Measurements from ENCODE around the gene TOP3A.

The TOP3A gene

DNA sequence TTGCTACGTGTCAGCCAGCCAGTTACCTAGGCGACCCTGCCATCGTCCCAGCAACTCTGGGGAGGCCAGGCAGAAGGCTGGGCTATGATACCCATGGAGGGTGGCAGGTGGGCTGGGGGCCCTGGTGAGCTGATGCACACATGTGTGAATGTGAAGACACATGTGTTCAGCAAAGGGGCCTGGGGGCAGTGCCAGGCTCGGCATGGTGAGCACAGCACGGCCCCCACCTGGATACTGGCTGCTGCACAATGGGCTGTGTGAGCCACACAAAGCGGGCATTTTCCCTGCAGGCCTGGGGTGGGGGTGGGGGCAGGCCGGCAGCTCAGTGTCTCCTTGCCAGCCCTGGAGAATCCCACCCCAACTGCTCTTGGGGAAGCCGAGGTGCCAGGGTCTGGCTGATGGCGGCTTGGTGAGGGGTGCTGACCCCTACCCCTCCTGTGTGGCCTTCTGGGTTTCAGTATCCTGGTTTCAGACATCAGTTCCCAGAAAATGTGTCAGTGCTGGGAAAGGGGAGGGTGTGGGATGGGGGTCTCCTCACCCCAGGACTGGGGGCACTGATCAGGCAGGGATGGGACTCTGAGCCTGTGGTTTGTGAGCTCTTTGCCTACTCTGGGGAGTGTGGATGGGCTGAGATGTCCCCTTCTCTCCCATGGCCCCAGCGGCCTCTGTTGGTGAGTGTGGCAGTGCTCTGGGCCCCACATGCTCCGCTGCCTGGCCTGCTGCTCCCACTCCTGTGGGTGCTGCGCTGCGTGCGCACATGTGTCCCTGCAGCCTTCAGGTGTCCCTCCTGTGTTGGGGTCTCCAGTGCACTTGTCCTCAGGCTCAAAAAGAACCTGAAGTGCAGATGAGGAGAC, 84.3 kb downstream of the TOP3A start:
- no peak for DNase-seq

DNA sequence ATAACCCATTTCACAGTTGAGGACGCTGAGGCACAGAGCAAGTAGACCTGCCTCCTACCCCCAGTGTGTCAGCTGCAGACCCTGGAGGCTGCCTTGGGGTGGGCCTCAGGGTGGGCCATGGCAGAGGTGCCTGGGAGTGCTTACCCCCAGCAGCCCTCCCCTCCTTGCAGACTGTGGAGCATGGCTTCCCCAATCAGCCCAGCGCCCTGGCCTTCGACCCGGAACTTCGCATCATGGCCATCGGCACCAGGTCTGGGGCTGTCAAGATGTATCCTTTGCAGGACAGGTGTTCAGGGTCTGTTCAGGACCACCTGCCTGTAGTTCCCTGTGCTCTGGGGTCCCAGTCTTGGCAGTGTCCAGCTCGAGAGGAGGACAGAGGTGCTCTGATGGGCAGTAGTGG, 85.0 kb downstream of the TOP3A start:
- DNase-seq, result no peak

DNA sequence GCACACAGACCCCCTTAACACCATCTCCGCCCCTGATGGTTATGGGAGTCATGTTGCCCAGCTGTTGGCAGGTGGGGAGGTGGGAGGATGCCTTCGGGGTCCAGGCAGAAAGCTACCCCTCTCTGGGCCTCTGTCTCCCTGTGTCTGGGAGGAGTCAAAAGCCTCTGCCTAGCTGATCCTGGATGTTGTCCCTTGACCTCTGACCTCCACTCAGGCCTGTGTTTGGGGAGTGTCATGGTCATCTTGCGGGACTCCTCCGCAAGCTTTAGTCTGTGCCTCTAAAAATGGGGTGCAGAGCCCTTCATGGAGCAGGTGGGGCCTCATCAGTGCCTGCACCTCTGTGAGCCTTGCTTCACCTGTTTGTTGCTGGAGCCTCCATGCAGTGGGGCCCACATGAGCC, 85.5 kb downstream of the TOP3A start:
- DNase-seq, result no peak

DNA sequence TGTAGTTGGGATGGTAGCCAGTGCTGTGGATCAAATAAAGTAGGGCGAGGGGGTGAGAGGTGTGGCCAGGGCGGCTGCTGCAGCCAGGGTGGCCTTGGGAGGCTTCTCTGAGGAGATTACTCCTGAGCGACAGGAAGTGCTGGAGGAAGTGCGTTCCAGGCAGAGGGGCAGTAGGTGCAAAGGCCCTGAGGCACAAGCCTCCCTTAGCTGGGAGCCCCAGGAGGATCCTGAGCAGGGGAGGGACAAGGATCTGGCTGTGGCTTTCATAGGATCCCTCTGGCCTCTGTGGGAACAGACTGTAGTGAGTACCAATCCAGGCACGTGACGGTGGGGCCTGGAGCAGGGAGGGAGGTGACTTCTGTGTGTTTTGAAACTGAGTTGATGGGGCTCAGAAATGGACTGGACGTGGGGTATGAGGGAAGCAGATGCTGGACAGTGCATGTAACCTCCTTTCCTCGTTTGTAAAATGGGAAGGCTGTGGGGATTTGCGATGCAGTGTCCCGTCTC, 86.6 kb downstream of the TOP3A start:
- no peak for DNase-seq

DNA sequence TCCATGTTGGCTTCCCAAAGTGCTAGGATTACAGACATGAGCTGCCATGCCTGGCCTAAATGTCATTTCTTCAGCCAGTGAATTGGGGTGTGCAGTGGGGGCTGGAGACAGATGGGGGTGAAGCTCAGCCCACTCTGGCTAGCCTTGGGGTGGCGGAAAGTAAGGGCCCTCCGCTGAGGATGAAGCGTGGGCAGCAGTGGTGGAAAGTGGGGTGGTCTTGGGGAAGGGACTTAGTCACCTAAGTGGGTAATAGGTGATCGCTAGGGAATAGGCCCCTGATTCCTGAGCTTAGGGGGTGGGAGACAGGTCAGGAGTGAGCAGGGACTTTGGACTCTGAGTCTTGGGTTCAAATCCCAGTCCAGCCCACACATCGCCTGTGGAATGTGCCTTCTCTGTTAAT, 87.2 kb downstream of the TOP3A start:
- DNase-seq, result no peak

DNA sequence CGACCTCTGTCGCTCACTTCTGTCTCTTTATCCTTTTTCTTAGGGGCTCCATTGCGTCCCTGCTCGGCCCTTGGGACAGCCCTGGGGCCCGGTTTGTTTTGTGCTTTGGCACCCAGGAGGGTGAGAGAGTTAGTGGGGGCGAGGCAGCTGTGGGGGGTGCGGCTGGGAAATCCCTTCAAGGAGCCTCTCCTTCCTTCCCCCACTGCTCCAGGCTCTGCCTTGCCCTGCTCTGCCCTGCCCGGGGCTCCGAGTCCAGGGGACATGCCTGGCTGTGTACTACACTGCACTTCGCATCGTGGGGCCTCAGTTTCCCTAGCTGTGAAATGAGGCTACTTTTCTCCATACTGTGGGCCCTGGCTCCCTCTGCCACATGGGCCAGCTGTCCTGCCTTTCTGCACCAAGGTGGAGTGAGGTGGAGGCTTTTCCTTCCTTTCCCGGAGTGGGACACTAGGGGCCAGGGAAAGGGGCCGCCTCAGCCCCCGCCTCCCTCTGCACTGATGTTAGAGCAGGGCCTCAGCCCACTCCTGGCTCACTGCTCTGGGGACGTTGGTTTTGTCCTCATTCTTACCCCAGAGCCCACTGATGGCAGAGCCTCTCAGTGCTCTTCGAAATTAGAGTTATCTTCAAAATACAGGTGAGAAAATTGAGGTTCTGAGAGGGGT, 88.4 kb downstream of the TOP3A start:
- DNase-seq, result no peak

DNA sequence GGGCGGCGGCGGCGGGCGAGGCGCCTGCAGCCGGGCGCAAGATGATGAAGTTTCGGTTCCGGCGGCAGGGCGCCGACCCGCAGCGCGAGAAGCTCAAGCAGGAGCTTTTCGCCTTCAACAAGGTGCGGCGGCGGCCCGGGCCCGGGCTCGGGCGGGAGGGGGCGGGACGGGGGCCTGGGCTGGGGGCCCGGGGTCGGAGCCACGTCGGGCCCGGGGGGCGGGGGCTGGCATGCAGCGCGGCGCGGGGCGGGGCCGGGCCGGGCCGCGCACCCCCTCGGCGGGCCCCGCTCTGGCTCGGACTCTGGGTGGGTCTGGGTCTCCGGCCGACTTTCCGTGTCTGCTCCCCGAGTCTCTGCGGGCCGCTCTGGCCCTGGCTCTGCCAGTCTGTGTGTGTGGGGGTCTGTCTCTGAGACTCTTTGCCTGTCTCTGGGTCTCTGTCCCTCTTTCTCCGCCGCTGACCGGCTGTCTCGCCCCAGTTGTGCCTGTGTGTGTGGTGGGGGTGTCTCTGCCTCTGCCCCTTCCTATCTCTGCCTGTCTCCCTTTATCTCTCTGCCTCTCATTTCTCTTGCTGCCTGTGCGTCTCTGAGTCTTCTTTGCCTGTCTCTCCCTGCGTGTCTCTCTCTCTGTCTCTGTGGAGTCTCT, 89.0 kb downstream of the TOP3A start:
- DNase-seq, result no peak

DNA sequence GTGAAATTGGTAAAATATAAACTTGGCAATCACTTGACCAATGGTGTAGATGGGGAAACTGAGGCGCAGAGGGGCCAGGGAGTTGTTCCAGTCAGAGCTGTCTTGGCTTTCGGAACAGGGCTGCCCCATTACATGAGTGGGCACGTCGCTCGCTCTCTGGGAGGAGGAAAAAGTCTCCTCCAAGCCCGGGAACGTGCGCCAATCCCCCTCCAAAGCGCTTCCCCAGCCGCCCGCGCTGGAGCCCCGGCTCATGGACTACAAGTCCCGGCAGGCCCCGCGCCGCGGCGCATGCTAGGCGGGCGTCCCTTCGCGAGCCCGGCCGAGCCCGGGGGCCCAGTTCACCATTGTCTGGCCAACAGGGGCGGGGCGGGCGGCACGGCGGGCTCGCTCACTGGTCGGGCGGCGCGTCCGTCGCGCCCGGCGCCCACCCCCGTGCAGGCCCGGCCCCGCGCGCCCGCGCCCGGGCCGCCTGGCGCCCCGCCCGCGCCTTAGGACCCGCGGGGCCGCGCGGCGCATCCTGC, 89.6 kb downstream of the TOP3A start, which contains the start of gene LLGL1:
Gene LLGL1 (plus strand): TSS at position 515 of the 521 bp plus-strand sequence. CDS start 48 bp downstream, outside the sequence.
- peak; percentile 96 for DNase-seq

DNA sequence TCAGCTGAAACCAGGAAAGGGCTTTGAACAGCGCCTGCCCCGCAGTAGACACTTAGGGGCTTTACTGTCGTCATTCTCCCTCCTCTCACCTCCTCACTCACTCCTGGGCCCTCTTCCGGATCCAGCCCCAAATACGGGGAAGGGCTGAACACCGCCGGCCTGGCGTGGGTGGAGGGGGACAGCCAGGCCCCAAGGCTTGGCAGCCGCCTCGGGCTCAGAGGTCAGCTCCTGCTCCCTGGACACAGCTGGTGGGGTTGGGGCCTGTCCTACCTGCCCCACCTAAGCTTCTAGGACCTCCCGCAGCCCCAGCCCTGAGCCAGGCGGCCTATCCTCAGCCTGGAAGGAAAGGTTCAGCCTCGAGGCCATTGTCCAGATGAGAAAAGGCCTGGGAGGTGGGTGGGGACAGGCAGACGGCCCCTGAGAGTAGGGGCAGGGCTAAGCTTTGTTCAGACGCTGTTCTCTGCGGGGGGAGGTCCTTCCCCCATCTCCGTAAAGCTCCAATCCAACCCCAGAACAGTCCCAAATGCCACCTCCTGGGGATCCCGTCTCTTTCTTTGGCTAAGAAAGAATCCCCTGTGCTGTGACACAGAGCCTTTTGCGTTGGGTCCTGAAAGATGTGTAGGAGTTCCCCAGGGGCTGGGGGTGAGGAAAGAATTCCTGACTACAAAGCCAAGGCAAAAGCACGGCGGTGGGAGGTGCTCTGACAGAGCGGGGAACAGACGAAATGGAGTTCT, 90.2 kb downstream of the TOP3A start:
- DNase-seq, result no peak

DNA sequence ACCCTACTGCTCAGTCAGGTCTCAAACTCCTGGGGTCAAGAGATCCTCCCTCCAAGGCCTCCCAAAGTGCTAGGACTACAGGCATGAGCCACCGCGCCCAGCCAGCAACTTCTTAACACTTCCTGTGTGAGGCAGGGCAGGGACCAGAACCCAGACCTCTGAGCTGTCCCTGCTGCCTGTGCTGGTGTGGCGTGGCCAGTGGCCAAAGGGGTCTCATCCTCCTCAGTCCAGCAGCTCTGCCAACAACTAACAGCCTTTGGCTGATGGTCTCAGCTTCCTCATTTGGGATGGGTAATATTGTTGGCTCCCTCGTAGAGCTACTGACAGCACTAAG, 90.8 kb downstream of the TOP3A start:
- no peak for DNase-seq
